ENCODE data around the gene MAEA.

Gene MAEA

DNA sequence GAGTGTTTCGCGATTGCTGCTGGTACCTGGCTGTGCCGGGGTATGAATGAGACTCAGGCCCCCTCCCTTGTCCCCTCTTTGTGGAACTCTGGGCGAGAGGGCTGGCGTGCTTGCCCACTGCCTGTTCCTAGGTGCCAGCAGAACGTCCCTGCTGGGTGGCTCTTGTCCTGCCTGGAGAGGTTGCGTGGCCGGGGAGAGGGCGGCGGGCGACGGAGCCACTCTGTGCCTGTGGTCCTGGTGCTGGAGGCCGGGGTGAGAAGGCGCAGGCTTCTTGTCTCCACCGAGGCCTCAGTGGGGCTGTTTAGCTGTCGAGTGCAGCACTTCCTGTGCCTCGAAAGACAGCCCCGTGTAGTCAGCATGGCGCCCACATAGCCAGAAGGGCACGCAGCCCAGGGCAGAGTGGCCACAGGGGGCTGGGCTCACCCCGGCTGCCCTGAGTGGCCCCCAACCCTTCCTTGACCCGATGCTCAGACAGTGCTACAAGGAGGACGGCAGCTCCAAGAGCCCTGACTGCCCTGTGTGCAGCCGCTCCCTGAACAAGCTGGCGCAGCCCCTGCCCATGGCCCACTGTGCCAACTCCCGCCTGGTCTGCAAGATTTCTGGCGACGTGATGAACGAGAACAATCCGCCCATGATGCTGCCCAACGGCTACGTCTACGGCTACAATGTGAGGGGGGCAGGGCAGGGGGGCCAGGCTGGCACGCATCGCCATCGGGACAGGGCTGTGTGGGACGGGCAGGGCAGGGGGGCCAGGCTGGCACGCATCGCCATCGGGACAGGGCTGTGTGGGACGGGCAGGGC lies 48.5 kb downstream of the MAEA start:
- DNase-seq: no peak

DNA sequence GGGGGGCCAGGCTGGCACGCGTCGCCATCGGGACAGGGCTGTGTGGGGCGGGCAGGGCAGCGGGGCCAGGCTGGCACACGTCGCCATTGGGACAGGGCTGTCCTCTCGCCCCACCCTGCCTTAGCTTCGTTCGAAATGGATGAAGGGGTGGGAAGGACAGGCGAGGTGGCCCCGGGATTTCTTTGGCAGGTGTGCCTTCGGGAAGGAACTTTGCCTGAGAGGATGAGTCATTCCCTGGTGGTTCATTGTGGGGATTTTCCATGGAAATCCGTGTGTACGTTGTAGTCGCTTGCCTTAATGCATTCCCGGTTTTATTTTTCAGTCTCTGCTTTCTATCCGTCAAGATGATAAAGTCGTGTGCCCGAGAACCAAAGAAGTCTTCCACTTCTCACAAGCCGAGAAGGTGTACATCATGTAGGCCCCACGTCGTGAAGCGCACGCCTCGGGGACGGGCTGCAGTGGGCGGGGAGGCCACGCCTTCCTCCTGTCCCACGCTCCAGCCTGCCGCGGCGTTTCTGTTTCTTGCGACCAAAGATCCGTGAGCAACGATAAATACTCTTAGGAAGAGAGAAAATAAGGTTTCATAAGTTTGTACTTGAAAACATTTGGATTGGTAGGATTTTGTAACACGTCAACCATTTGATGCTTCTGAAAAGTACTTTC lies 49.2 kb downstream of the MAEA start:
- no peak for DNase-seq

DNA sequence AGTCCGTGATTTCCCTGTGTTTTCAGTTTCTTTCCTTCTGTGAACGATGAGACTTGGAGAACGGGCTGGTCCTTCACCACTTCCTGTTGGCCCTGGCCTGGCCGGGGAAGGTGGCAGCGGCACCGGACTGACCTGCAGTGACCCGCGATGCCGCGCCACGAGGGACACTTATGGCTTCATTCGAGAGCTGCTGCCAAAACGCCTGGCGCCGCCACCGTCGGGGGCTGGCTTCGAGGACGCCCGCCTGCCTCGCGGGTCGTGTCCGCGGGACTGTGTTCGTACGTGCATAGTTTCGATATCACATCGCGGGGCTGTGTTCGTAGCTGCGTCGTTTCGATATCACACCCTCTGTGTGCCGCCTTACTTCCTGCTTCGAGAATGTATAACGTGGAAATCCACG lies 49.8 kb downstream of the MAEA start:
- DNase-seq: no peak

DNA sequence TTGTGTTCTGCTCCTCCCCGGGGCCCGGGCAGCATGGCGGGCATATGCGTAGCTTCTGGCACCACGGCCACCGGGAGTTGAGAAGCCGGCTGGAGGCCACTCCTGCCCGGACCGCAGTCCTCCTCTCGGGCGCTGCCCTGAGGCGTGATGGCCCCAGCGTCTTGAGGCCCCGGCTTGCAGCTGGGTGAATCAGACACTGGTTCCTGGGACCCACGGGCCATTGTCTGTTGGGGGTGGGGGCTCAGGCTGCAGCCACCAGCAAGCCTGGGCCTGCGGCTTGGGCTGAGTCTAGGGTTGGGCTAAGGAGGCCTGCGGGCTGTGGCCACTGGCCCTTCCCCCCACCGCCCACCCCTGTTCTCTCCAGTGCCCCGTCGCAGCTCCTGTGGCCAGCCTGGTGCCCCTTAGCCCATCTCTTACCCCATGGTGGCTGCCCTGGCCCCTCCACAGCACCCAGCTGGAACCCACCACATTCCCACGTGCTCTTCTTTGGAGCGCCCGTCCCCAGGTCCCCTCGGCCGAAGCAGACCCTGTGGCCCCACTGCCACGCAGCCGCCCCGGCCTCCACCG lies 50.6 kb downstream of the MAEA start:
- no peak for DNase-seq

DNA sequence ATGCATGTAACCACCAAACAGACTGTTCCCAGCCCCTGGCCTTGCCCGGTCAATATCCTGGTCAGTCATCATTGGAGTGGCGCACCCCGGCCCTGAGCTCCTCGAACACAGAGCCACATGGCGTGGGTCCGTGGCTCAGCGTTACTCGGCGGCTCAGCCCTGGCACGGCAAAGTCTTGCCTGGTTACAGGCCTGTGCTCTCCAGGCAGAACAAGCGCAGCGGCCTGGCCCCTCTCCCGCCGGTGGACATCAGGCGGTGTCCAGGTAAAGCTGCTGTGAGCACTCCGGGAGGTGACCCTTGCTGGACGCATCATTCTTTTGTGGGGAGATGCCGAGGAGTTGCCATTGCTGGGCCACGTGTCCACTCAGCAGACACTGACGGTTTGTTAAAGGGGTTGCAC lies 51.2 kb downstream of the MAEA start:
- no peak for DNase-seq

DNA sequence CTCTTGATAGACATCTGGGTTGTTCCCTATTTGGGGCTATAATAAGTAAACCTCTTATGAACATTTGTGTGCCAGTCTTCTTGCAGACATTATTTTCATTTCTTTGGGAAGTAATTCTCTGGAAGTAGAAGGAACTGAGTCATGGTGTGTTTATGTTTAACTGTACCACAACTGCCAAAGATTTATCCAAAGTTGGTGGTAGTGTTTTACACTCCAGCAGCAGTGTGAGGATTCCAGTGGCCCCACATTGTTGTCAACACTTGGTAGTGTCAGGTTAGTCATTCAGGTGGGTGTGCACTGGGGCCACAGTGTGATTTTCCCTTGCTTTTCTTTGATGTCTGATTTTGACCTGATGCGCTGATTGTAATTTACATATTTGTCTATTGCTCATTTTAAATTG lies 52.3 kb downstream of the MAEA start:
- no peak for DNase-seq

DNA sequence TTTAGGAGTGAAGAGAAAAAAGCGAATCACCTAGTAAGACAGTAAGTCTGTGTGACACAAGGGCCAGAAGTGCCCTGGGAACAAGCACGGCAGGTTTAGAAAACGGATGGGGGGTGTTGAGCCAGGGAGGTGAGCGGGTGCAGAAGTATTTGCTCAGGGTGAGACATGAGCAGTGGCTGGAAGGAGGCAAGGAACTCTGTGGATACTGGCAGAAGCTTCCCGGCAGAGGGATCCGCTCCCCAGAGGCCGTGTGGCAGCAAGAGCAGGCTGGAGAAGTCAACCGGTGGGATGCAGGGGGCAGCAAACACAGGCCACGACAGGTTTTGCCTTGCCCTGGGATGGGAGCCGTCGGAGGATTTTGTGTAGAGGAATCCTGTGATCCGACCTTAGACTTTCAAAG lies 55.0 kb downstream of the MAEA start:
- no peak for DNase-seq

DNA sequence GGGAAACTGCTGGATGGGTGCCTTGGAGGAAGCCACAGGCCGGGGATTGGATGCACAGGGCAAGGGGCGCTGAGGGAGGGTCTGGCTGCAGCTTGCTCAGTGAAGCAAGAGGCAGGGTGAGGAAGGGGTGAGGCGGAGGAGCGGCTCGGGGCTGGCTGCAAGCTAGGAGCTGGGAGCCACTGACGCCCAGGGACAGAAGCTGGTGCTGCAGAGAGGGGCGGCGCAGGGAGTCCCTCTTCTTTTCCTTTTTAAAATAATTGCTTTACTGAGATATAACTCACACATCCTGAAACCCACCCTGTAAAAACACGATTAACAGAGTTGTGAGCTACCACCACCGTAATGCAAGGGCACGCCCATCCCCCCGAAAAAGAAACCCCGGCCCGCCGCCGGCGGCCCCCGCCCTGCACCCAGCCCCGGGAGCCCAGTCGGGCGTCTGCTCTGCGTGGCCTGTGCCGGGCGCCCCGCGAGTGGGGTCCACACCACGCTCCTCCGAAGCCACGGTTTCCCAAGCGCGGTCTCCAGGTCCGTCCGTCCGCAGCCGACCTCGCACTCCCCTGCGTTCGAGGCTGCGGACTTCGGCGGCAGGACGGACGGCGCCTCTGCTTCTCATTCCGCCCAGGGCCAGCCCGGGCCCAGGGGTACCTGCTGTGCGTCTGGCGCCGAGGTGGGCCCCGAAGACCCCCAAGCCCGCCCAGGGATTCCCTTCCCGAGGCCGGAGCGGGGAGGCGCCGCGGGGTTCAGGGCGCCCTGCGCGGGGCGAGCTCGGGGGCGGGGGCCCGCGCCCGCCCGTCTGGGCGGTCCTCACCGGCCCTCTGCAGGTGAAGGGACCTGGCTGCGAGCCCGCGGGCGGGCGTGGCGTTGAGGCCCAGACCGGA lies 56.5 kb downstream of the MAEA start:
- no peak for DNase-seq

DNA sequence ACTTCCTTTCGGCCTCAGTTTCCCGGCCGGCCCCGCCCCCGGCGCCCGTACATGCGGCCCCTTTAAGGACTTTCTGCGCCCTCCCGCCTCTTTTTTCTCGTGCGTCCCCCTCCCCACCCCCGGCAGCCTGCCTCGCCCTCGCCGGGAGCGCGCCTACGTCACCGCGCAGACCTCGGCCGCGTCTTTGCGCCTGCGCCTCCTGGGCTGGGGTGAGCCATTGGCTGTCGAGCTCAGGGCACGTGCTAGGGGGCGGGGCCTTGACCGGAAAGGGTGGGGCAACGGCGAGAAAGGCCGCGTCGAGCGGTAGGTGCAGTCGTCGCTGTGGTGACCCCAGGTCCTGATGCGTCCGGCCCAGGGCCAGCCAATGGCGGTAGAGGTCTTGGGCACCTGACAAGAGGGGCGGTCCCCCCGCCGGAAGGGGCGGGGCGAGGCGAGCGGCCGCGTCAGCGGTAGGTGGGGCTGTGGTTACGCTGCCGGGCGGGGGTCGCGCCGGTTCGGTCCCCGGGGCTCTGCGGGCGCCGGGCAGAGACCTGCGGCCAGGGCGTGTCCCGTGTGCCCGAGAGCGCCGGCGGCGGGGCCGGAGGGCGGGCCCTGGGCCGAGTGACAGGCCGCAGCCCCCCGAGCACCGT lies 57.2 kb downstream of the MAEA start, which contains the start of gene UVSSA:
Gene UVSSA, plus strand, starts transcription at position 428 of the 629 bp plus-strand sequence. CDS start 884 bp downstream, outside the sequence.
- peak; percentile 82 for DNase-seq

DNA sequence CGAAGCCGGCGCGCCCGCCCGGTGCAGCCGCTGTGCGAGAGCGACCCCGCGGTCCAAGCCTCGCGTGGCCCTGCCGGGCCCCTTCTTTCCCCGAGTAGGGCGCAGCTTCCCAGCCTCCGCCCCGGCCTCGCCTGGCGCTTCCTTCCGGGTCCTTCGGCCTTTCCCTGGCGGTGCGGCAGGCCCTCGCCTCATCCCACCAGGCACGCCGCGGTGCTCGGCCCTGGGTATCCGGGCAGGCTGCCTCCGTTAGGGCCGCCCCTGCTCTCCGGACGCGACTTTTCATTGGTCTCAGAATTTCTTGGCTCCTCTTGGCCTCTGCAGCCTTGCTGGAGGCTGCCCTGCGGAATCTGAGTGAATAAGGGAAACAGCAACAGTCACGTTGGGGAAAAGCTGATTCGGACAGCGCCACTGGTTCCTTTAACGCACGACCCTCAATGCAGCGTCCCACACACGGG lies 57.7 kb downstream of the MAEA start:
- no peak for DNase-seq

DNA sequence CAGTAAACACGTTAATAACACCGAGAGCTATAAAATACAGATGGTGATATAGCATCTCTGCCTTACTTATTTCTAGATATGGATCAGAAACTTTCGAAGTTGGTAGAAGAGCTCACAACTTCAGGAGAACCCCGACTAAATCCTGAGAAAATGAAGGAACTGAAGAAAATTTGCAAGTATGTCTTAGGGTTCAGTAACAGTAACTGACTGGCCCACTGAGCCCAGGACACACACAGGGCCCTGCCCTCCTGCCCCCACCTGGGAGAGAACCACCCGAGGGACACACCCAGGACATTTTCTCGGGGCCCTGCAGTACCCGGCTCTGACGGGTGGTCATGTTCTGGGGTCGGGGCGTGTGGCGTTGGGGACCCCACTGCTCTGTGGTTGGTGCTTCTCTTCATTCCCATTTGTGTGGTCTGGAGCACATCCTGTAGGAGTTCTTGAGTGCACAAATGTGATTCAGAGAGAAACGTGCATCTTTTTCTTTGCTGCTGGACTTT lies 58.4 kb downstream of the MAEA start:
- no peak for DNase-seq

DNA sequence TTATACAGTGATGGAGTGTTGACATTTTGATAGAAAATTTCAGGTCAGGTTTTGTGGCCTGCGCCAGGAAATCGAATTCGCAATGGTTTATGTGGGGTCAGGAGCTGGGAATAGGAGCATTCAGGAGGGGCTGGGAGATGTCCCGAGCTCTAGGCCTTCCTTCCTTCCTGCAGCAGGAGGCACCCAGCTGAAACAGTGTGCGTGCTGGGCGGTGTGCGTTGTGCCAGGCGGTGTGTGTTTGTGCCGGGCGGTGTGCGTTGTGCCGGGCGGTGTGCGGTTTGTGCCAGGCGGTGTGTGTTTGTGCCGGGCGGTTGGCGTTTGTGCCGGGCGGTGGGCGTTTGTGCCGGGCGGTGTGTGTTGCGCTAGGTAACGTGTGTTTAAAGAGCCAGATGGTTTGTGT lies 59.1 kb downstream of the MAEA start:
- DNase-seq: no peak

DNA sequence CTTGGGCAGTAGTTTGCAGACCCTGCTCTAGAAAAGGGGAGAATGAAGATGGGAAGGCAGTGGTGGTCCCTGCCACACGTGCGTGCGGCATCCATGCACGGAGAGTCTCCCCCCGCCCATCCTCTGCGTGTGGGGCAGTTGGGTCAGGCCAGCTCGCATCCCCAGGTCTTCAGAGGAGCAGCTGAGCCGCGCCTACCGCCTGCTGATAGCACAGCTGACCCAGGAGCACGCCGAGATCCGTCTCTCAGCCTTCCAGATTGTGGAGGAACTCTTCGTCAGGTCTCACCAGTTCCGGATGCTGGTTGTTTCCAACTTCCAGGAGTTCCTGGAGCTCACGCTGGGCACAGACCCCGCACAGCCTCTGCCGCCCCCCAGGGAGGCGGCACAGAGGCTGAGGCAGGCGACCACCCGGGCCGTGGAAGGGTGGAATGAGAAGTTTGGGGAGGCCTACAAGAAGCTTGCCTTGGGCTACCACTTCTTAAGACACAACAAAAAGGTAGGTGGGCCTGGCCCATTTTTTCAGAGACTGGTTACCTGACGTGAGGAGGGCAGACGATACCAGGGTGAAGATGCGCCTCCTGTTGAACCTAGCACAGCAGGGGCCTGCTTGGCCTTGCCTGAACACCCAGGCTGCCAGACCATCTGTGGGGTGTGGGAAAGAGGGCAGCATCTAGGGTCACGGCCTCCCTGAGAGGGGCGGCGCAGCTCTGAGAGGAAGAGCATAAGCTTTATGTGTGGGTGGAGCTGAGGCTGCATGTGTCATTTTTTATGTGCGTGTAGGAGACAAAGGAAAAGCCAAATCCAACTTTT lies 59.9 kb downstream of the MAEA start:
- no peak for DNase-seq

DNA sequence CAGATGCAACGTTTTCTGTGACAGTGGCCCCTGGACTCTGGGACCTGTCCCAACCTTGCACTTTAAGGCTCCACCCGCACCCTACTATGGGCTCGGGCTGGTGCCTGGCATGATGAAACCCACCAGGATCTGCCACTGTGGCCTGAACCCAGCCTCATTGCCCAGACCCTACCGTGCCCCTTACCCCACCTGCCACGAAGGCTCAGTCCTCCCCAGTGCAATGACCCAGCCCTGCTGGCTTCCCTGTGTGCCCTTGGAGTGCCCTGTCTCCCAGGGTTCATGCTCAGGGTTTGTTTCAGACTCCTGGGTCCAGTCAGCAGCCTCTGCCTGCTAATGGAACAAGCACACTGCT lies 60.5 kb downstream of the MAEA start:
- DNase-seq: no peak

DNA sequence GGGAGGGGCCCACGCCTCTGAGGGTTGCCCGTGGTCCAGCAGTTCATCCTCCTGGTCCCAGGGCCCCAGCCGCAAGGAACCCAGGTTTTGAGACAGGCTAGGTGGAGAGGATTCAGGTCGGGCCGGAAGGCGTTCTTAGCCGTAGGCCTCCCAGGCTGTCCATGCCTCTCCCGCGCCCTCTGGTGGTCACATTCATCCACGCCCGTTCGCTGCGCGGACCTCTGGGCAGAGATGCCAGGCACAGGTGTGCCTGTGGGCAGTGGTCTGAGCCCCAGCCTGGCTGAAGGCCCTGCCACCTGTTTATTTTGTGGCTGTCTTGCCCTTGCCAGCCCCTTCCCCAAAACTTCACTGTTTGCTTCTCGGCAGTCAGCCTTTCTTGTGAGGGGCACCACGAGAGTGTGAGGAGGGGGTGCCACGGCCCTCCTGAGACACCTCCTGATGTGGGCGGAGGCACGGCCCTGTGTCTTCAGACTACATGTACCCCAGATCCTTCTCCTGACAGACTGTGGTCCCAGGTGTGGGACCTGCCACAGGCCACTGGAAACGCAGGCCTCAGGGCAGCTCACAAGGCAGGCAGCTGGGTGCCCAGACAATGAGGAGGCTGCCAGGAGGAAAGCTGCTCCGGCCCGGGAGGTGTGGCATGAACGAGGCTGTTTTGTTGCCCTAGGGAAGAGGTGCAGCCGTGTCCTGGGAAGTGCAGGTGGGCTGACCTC lies 62.3 kb downstream of the MAEA start:
- no peak for DNase-seq

DNA sequence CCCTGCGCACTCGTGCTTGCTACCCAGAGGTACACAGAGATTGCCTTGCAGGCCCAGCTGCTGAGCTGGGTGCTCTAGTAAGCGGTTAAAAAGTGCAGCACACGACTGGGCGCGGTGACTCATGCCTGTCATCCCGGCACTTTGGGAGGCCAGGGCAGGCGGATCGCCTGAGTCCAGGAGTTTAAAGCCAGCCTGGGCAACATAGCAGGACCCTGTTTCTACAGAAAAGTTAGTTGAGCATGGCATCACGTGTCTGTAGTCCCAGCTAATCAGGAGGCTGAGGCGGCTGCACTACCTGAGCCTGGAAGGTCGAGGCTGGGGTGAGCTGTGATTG lies 62.8 kb downstream of the MAEA start:
- no peak for DNase-seq

DNA sequence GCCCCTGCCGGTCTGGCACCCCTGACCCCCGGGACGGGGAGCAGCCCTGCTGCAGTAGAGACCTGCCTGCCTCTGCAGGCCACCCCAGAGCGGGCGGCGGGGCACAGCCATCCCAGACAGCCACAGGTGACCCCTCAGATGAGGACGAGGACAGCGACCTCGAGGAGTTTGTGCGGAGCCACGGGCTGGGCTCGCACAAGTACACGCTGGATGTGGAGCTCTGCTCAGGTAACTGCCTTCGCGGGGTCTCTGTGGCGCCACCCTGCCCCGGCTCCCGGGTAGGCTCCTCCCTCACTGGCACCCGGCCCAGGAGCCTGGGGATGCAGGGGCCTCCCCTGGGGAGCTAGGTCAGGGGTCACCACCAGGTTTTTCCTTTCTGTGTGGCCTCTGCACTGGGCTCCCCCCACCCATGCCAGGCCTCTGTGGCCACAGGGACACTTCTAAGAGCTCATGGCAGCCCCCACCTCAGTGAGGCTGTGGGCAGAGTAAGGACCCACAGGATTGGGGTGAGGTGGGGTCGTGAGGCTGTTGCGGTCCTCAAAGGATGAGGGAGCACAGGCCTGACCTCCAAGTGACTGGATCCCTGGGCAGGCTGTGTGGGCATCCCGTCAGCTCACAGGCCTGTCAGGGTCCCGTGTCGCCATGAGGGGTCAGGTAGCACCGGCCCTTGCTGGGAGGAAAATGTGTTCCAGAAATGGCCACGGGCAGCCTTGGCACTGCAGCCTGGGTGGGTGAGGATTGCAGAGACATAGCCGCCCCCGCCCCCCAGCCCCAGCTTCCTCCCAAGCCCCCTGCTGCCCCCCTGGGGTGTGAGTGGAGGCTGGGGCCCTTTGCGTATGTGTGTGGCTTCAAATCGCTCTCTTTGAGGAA lies 63.7 kb downstream of the MAEA start:
- DNase-seq: no peak

DNA sequence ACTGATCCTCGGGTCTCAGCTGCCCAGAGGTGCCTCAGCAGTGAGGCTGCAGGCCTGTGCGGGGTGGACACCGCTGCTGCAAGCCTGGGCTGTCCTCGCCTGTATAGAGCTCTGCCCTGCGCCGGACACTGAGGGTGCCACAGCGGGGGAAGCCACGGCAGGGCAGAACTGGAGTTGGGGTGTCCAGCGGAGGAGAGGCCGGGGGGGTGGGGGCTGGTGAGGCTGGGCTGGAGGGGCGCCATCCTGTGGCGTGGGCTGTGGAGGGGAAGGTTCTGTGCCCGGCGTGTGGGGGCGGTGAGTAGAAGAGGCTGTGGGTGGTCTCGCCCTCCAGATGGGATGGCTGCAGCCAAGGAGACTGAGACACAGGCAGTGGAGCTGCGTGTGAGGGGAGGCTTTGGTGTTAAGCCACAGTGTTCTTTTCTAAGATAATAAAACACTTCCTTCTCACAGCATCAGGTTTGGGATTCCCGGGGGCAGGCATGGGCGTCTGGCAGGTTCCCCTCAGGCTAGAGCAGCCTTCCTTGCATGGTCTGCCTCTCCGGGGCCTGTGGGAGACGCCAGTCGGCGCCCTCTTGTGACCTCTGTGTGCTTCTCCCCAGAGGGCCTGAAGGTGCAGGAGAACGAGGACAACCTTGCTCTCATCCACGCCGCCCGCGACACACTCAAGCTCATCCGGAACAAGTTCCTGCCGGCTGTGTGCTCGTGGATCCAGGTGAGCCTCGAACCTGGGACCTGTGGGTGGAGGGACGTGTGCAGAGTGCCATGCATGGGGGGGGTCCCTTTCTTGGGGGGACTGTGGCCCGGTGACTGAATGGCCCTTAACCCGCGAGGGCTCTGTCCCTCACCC lies 64.7 kb downstream of the MAEA start:
- DNase-seq: no peak

DNA sequence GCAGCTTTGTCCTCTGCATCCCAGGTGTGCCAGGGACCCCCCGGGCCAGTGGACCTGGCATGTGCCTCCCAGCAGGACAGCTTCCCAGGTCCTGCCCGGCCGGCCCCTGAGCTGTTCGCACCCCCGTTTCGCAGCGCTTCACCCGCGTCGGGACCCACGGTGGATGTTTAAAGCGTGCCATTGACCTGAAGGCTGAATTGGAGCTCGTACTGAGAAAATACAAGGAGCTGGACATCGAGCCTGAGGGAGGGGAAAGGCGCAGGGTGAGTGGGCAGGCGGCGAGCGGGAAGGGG lies 65.2 kb downstream of the MAEA start:
- DNase-seq: no peak

All from NCI-H2107 (cell line).